T-helper 2 cell treated with Interferon-gamma antibody and Interleukin-4, amounts not matched to agents 100 ng/mL and 5 ng/mL, for 36 hours (primary cell): ENCODE measurements around the gene POLG2. TPM values are rescaled to one million over a fixed set of nuclear protein-coding genes. Genes with fewer than 3 reads are reported as not detected.

Experiments
- intact Hi-C: fragments of 100-400 bp; cut with micrococcal nuclease; formaldehyde crosslinking; loops from one replicate; pipeline ENCODE4 v1.15.1; 2023
- total RNA-seq: library from RNA; stranded (reverse); gene quantifications from 2 replicates; pipeline ENCODE4 v1.2.3, GENCODE V29; 2022

Gene POLG2
- total RNA-seq, 1 donor from 2014 or later, result 32.3 TPM

GRCh38 chr17:64506201-64506575, 9.3 kb upstream of the POLG2 start, which contains the start of gene DDX5:
TSS of gene DDX5 (minus strand) at chr17:64506289. CDS start at chr17:64506119, 170 bp downstream.
- intact Hi-C loops, result loop anchor here (1.0 to 10.0 kb wide), 10 partner anchors 9 to 884 kb away; partner anchors contain the start of genes CCDC47, FTSJ3, MAP3K3 and POLG2

GRCh38 chr17:64505340-64506200, 8.7 kb upstream of the POLG2 start:
- intact Hi-C loops, result loop anchor here (1.0 to 10.0 kb wide), 10 partner anchors 8 to 883 kb away; partner anchors contain the start of genes CCDC47, FTSJ3, MAP3K3 and POLG2

GRCh38 chr17:64504769-64505339, 8.0 kb upstream of the POLG2 start:
- intact Hi-C loops, result loop anchor here (5.0 to 10.0 kb wide), 4 partner anchors 243 to 883 kb away; partner anchors contain the start of genes FTSJ3, MAP3K3, PSMC5 and TEX2

- intact Hi-C loops, result loop anchor here (10.0 kb wide), 1 partner anchor 471 kb away; no protein-coding TSS in a partner anchor
Measured at GRCh38 chr17:64503821-64504768, 7.2 kb upstream of the POLG2 start.

GRCh38 chr17:64503341-64503740, 6.5 kb upstream of the POLG2 start:
- intact Hi-C loops, result loop anchor here (10.0 kb wide), 1 partner anchor 471 kb away; no protein-coding TSS in a partner anchor

- intact Hi-C loops, result loop anchor here (10.0 kb wide), 1 partner anchor 472 kb away; no protein-coding TSS in a partner anchor
Measured at GRCh38 chr17:64502809-64503208, 6.0 kb upstream of the POLG2 start.

GRCh38 chr17:64502021-64502420, 5.2 kb upstream of the POLG2 start:
- intact Hi-C loops, result loop anchor here (10.0 kb wide), 1 partner anchor 473 kb away; no protein-coding TSS in a partner anchor

GRCh38 chr17:64500862-64501765, 4.3 kb upstream of the POLG2 start:
- intact Hi-C loops, result loop anchor here (10.0 kb wide), 1 partner anchor 474 kb away; no protein-coding TSS in a partner anchor

- intact Hi-C loops, result loop anchor here (10.0 kb wide), 1 partner anchor 474 kb away; no protein-coding TSS in a partner anchor
Measured at GRCh38 chr17:64500487-64500859, 3.6 kb upstream of the POLG2 start.

GRCh38 chr17:64499805-64500486, 3.1 kb upstream of the POLG2 start:
- intact Hi-C loops, result loop anchor here (5.0 to 10.0 kb wide), 2 partner anchors 107 to 475 kb away; no protein-coding TSS in a partner anchor

GRCh38 chr17:64498308-64499203, 1.7 kb upstream of the POLG2 start:
- intact Hi-C loops, result loop anchor here (5.0 kb wide), 1 partner anchor 109 kb away; no protein-coding TSS in a partner anchor

GRCh38 chr17:64497565-64498035, 746 bp upstream of the POLG2 start:
- intact Hi-C loops, result loop anchor here (1.0 to 5.0 kb wide), 5 partner anchors 9 to 655 kb away; partner anchors contain the start of genes CEP95, DDX5, ICAM2 and SMARCD2

- intact Hi-C loops, result loop anchor here (2.0 to 5.0 kb wide), 3 partner anchors 111 to 654 kb away; partner anchors contain the start of gene SMARCD2
Measured at GRCh38 chr17:64496348-64496785, 487 bp downstream of the POLG2 start.

GRCh38 chr17:64495300-64495699, 1.6 kb downstream of the POLG2 start:
- intact Hi-C loops, result loop anchor here (5.0 kb wide), 1 partner anchor 112 kb away; no protein-coding TSS in a partner anchor

GRCh38 chr17:64494121-64494520, 2.7 kb downstream of the POLG2 start:
- intact Hi-C loops, result no loop called here

GRCh38 chr17:64492481-64493109, 4.3 kb downstream of the POLG2 start:
- intact Hi-C loops, result loop anchor here (1.0 kb wide), 1 partner anchor 171 kb away; no protein-coding TSS in a partner anchor

GRCh38 chr17:64491994-64492393, 4.9 kb downstream of the POLG2 start:
- intact Hi-C loops, result loop anchor here (1.0 kb wide), 2 partner anchors 72 to 171 kb away; no protein-coding TSS in a partner anchor
